HG03103 (cell line): Measurements from ENCODE around the gene SLF2.
"Not testable (repeated sequence)": the region's sequence is repeated elsewhere in the genome, so short reads cannot be mapped to it uniquely, and the experiment has no call there.

Experiments
- ATAC-seq: cut with Tn5 transposase; IDR thresholded peaks from one replicate; pipeline ENCODE4 v1.9.1; 2021; ENCODE audit warnings: low read depth; ENCODE audit not compliant: unreplicated experiment

Gene SLF2

GRCh38 chr10:100877461-100877850 lies 35.3 kb upstream of the SLF2 start:
- ATAC-seq: no peak

GRCh38 chr10:100878291-100878910 lies 34.4 kb upstream of the SLF2 start:
- ATAC-seq: no peak

DNA sequence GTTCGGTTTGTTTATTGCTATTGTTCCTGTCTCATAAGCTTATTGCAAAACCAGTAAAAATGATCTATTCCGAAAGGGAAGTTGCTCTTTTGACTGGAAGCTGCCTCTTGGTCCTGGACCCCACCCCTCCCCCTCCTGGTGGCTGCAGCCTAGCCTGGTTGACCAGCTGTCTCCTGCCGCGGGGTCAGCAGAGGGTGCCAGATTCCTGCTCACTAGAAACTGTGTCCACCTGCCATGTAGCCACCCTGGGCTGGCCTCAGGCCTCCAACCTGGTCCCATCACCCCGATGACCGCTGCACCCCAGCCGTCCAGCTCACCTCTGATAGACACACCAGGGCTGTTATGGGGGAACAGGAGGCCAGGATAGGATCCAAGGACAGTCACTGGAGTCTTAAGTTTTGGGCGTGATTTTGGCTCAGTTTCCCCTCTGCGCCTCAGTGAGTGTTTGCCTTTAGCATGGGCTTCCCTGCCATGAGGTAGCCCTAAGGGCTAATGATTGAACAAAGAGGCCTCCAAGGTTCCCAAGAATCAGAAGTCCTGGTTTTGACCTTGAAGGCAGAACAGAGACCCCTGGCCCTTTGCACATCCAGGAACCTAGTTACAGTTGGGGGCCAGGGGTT lies 32.9 kb upstream of the SLF2 start:
- no peak for ATAC-seq

GRCh38 chr10:100881556-100882213 lies 31.1 kb upstream of the SLF2 start:
- ATAC-seq: no peak

- no peak for ATAC-seq
Measured at GRCh38 chr10:100882252-100882651, 30.5 kb upstream of the SLF2 start.

- no peak for ATAC-seq
Measured at GRCh38 chr10:100882671-100883311, 30.0 kb upstream of the SLF2 start.

- no peak for ATAC-seq
Measured at GRCh38 chr10:100883312-100883821, 29.4 kb upstream of the SLF2 start.

DNA sequence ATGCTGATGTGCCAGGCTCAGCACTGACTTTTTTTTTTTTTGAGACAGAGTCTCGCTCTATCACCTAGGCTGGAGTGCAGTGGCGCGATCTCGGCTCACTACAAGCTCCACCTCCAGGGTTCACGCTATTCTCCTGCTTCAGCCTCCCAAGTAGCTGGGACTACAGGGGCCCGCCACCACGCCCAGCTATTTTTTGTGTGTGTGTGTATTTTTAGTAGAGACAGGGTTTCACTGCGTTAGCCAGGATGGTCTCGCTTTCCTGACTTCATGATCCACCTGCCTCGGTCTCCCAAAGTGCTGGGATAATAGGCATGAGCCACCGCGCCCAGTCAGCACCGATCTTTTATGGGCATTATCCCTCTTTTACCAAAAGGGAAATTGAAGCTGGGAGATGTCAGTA lies 27.2 kb upstream of the SLF2 start:
- not testable (repeated sequence) for ATAC-seq

DNA sequence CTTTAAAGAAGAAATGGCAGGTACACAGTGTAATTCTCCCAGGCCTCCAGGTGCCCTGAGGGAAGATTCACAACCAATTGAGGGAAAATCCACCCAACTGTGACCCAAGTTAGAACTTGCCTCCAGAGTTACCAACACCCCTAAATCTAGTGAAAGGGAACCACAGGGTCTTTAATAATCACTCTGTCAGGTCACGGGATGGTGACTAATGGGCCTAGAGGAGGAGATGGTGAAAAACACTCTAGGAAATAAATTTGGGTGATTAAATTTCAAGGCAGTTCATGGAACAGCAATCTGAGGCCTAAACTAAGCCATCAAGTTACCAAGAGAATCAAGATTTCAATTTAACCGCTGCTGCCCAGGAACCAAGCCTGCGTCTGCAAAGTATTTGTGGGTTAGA lies 26.7 kb upstream of the SLF2 start:
- no peak for ATAC-seq

- no peak for ATAC-seq
Measured at GRCh38 chr10:100886521-100886920, 26.2 kb upstream of the SLF2 start.

- no peak for ATAC-seq
Measured at GRCh38 chr10:100886963-100887362, 25.8 kb upstream of the SLF2 start.

DNA sequence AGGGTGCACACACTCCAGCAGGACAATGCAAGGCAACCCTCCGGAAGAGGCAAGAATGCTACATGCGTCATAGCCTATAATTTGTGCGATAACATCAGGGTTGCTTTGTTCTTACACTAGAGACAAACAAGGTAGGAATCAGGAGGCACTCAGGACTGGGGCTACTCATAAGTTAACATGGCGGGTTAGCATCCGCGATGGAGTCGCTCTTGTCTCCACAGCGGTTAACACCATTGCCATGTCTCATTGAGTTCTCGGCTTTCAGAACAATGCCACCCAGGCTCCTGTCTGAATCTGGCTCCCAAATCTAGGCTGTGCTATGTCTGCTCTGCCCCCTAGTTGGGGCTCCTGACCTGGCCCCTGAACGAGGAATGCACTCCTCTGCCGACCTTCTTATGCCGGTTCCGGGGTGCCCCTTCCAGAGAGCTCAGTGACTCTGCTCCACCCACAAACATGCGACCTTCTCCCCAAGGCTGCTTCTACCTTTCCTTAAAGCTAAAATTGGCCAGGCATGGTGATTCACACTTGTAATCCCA lies 24.9 kb upstream of the SLF2 start:
- ATAC-seq: no peak

DNA sequence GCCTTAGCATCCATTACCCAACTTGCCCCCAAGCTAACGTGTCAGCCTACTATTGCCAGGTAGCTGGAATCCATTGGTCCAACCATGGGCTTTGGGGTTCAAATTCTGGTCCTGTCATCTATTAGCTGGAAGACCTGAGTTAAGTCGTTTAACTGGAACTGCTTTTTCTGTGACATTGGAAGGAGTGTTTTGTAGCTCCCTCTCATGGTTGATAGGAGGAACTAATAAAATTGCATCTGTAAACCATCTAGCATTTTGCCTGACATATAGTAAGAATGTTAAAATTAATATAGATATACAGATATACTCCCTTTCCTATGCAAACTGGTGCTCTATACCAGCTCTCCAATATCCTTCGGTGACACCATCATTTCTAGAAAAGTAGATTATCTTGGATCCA lies 23.8 kb upstream of the SLF2 start:
- no peak for ATAC-seq

DNA sequence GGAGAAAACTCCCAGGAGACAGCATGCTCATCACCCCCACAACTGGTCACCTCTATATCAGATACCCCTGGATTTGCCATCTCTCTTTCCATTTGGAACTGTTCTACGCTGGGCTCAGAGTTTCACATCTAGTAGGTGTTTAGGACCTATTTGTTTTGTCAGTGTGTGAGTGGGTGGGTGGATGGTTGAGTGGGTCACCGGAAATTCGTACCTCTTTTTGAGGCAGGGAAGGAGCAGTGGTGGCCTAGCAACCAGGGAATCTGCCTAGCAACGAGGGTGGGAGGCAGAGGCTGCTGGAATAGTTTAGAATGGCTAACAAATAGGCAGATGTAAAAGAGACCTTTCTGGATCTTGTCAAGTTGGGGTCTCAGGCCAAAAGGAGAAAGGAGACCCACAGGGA lies 23.2 kb upstream of the SLF2 start:
- no peak for ATAC-seq

GRCh38 chr10:100890141-100890672 lies 22.6 kb upstream of the SLF2 start:
- ATAC-seq: no peak

GRCh38 chr10:100890673-100891317 lies 22.0 kb upstream of the SLF2 start:
- no peak for ATAC-seq

DNA sequence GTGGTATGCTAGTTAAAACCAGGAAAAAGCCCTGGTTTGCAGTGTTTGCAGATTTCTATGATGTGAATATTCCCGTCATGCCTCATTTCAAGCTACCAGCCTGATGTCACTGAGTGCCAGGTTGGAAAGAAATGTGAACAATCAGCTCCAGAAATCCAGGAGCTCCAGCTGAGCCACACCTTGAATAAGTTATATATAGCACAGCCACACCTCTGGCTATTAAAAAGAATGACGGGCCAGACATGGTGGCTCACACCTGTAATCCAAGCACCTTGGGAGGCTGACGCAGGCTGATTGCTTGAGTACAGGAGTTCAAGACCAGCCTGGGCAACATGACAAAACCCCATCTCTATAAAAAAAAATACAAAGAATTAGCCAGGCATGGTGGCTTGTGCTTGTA lies 18.7 kb upstream of the SLF2 start:
- ATAC-seq: no peak

DNA sequence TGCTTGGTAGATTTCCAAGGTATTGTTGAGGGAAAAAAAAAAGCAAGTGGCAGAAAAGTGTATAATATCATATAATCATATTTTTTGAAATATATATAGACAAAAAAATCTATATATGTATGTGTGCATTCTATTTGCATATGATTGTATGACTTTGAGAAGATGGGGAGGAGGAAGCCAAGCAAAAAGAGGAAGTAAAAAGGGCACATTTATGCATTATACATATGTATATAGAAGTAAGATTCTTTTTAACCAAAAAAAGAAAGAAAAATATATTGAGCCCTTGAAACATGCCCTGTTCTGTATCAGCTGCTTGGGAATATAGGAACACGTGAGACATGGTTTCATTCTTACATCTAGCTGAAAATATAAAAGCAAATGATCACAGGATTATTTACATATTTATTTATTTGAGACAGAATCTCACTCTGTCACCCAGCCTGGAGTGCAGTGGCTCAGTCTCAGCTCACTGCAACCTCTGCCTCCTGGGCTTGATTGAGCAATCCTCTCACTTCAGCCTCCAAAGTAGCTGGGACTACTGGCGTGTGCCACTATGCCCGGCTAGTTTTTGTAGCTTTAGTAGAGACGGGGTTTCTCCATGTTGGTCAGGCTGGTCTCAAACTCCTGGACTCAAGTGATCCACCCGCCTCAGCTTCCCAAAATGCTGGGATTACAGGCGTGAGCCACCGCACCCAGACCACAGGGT lies 18.0 kb upstream of the SLF2 start:
- no peak for ATAC-seq

DNA sequence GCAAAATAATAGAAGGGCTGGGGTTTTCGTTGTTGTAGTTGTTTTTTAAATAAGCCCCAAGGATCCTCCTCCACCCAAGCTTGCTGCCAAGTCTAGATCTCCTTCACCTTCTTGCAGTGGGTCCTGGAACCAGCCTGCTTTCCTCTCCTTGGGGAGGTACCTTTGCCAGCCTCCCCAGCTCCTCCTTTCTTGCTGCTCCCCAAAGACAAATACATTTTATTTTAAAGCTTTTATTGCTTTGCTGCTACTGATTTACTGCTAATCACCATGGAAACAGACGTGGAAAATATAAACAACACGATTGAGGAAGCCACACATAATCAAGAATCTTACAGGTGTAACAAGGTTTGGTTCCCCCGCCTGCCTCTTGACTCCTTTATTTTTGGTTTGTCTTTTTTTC lies 17.4 kb upstream of the SLF2 start:
- ATAC-seq: no peak

GRCh38 chr10:100895896-100896295 lies 16.9 kb upstream of the SLF2 start:
- ATAC-seq: no peak
